ENCODE measurements around the gene ITGA2B.
"Not testable (repeated sequence)": the region's sequence is repeated elsewhere in the genome, so short reads cannot be mapped to it uniquely, and the experiment has no call there.

Gene ITGA2B

DNA sequence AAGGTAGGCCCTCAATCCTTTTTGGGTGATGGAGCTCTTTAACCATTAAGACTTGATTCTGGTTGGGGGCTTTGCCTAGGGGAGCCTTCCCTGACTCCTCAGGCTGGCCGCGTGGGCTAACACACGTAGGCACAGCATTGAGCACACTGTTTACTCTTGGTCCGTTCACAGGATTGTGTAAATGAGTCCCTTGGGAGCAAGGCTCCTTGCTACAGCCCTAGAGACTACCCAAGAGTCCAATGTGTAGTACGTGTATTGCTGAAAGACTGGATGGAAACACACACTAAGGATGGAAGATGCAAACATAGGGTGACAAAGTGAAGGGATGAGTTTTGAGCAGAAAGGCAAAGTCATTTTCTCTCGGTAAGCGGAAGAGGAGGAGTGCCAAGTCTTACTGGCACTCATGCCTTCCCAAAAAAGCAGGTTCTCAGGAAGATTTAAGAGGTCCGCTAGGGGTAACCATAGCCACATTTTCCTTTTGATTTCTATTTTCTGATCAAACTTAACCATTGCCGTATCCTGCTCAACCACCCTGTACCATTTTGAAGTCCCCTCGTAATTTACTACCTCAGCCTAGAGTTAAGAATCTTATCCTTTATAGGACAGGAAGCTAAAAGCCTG is 911 bp upstream of the ITGA2B start:
- no peak for DNase-seq (ENCODE audit: low spot score)

DNA sequence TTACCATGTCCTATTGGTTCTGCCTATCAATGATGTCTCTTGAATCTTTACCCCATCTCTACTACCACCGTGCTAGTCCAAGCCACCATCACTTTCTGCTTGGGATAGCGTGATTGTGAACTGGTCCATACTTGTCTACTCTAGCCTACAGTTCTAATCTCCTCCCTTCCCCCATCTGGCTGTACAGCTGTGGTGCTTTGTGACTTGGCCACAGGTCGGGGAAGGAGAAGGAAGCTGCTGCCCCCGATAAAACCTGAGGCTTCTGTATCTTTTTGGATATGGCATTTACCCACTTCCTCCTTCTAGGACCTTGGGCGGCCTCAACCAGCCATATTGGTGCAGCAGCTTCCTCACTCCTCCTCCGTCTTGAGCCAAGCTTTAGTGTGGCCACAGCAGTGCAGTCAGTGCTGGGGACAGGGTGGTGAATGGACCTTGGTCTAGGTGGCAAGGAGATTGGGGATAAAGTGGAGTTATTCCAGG is 314 bp upstream of the ITGA2B start:
- no peak for DNase-seq (ENCODE audit: low spot score)

DNA sequence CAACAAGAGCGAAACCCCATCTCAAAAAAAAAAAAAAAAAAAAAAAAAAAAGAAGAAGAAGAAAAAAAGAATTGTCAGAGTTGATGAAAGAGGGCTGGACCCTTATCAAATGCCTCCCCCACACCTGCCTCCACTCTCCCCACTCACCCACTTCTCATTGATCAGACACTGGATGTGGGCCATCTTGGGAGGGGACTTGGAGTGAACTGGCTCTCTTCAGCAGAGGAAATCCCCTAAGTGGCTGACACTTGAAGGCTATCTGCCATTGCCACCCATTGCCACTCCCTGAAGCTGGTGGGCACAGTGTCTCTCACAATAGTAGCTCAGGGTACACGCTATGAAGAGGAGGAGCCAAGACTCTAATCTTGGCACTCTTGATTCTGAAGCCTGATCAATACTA is 1.6 kb downstream of the ITGA2B start:
- no peak for DNase-seq (ENCODE audit: low spot score)

DNA sequence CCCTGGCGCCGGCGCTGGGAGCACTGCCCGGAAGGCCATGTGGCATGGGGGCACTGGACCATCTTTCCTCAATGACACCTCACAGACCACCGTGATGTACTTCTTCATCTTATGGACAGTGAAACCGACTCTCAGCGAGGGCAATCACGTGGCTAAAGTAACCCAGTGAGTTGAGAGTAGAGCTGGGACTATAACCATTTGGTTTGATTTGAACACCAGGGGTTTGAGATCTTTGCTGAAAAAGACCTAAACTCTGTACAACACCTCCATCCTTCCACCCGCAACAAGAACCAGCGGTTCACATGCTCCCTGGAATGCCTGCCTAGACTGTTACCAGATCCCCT is 3.3 kb downstream of the ITGA2B start:
- no peak for DNase-seq (ENCODE audit: low spot score)

DNA sequence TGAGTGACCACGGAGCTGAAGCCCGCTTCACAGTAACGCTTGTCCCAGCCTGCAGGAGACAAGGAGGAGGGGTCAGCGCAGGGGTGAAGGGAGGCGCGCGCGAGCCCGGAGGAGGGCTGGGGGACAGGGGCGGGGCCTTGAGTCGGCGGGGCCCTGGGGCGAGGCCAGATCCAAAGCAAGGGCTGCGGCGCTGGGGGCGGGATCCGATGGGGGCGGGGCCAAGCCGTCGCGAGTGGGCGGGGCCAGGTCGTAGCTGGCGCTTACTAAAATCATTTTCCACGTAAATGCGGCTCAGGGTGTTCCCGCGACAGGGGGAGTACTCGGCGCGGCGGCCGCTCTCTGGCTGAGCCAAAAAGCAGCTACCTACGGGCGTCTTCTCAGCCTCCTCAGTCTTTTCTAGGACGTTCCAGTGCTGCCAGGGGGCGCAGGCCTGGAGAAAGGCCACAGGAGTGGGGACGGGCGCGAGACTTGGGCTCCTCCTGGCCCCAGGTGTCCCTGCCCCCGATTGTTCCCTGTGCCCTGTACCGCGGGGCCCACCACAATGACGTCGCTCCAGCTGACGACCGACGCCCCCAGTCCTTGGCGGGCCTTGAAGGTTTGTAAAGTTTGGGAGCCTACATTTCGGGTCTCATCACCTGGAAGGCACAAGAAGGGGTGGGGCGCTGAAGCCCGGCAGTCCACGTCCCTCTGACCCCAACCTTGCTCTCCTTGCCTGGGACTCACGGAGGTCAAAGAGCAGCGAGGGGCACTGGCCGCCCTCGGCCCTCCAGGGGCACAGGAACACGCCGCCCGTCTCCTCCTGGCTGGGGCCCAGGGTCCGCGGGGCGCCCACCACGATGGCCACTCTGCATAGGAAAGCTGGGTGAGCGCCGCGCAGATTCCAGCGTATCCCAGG is 3.9 kb downstream of the ITGA2B start:
- peak; percentile 71 for DNase-seq (ENCODE audit: low spot score)

DNA sequence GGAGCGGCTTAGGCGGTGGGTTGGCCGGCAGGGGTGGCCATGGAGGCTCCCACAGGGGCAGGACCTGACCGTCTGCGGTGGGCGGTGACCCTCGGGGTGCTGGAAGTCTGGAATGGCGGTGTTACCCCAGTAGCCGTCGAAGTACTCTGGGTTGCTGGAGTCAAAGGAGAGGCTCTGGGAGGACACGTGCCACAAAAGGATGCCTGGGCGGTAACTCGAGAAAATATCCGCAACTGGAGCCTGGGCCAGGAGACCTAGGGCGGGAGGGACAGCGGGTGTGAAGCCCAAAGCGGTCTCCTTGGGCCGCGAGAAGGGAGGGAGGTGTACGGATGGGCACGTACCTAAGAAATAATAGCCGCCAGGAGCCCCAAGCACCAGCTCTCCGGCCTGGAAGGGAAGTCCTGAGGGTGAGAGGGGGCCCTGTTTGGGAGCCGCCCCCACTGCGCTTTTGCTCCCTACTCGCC is 4.6 kb downstream of the ITGA2B start:
- no peak for DNase-seq (ENCODE audit: low spot score)

DNA sequence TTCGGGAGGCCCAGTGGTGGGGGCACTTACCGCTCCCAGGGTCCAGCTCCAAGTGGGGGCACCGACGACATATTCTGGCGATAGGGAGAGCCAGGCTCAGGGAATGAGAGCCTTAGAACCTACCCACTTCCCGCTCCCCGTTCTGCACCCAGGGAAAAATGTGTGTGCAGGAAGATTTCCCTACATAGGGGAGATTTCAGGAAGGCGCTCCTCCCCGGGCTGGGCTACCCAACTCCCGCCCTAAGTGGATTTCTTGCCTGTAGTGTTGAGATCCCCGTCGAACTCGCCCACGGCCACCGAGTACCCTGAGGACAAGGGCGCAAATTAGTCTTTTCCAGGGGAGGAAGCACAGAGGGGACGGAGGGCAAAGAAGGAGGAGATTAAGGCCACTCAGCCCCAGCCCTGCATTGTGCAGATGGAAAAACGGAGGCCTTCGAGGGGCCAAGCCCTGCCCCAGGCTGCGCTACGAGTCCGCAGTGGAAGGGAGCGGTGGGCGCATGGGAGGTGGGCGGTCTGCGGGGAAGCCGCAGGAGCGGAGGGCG is 5.1 kb downstream of the ITGA2B start:
- no peak for DNase-seq (ENCODE audit: low spot score)

DNA sequence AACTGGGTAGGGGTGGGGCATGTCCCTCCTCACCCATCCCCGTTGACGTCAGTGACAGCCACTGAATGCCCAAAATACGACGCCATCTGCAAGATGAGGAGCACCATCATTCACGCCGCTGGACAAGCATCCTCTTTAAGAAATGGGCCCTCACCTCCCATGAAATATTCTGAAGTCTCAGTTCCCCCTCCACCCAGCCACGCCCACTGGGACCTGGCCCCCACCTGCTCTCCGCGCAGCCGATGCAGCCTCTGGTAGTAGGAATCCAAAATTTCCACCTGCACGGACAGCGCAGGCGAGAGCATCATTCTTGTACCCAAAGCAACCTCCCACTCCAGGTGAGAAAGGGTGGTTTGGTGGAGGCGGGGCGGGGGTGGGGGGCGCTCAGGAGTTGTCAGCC is 5.6 kb downstream of the ITGA2B start:
- no peak for DNase-seq (ENCODE audit: low spot score)

DNA sequence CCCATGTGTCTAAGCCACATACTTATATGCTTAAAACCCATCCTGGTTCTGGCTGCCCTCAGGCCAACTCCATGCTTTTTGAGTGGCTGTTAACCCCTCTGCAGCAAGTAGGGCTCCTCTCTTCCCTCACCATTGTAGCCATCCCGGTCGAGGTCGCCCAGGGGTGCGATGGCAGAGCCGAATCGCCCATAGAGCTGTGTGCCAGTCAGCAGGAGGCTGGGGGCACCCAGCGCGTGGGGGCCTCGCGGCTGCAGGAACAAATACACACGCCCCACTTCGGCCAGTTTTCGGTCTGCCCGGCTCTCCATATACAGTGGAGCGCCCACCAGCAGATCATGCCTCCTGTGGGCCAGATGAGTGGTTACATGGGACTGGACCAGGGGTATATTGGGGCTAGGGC is 6.1 kb downstream of the ITGA2B start:
- no peak for DNase-seq (ENCODE audit: low spot score)

DNA sequence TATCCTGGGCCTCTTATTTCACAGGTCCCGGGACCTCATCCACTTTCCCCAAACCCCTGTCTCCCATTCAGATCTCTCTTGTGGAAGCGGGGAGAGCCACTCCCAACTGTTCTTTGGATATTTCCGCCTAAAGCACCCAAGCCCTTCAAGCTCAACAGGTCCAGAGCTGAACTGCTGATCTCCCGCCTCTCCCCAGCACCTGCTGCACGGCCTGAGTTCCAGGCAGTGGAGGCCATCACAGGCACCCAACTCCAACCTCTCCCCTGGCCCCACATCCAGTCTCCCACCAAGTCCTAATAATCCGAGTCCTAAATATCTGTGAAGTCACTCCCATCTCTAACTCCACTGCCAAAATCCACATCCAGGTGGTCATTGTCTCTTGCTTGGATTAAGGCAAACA is 6.5 kb downstream of the ITGA2B start:
- DNase-seq (ENCODE audit: low spot score): no peak

DNA sequence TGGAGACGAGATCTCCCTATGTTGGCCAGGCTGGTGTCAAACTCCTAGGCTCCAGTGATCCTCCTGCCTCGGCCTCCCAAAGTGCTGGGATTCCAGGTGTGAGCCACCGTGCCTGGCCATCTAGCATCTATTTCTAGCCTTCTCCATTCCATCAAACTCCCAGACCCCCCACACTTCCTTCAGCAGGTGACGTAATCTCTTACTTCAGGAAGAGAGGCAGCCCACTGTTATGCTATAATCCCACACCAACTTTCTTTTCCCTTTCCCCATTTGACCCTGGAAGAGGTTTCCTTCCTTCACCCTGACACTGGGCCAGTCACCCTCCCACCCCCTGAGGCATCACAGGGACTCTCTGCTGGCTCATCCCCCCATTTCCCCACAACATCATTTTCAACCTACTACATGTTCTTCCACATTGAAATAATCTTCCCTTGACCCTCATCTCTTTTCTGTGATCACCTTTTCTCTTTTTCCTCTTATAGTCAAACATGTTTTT is 7.6 kb downstream of the ITGA2B start:
- DNase-seq (ENCODE audit: low spot score): no peak

DNA sequence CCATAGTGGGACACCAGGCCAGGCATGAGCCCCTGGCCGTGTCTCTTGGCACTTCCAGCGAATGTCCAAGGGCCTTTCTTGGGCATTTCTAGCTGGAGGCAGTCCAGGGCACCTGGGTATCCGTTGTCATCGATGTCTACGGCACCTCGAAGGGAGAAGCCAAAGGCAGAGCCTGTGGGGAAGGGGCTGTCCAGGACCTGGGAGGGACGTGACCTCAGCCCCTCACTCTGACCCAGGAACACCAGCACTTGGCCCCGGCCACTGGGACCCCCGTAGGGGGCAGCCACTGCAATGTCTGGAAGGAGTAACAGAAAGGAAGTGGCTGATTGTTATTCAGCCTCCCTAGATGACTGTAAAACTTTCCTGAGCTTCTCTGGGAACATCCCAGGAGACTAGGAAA is 8.7 kb downstream of the ITGA2B start:
- DNase-seq (ENCODE audit: low spot score): no peak

DNA sequence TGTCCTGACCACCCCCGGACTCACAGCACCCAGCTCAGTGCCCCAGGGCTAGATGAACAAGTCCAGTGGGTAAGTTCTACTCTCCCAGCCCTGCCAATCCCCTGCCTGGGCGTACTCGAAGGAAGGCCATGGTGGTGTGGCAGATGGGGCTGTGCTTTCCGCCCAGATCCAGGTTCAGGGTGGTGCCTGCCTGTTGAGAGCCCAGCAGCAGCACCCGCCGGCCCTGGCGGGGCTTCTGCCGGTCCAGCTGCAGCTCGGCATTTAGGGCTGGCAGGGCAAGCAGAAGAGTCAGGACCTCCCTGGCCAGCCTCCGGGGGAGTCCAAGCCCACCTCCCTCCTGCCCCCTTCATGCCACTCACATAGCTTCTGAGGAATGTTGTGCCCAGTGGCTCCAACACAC is 9.6 kb downstream of the ITGA2B start:
- no peak for DNase-seq (ENCODE audit: low spot score)

DNA sequence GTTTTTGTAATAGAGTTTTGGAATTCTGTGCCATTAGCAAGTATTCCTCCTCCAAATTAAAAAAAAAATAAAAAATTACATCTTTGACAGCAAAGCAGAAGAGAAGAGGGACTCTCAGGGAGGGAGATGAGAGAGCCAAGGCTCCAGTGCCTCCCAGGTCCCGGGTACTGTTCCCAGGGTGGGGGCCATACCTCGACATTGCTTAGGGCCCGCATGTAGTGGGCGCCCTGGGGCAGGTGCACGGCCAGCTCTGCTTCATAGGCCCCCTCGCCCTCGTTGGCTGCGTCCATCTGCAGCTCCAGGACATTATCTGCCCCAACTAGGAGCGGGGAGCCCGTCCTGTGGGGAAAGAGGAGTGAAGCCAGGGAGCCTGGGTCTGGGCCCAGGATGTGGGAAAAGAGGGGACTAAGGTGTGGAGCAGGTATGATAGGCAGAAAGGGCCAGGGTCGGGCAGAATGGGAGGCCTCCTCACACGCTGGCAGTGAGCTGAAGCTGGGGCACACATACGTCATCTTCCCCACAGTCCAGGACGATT is 11.2 kb downstream of the ITGA2B start:
- DNase-seq (ENCODE audit: low spot score): no peak

DNA sequence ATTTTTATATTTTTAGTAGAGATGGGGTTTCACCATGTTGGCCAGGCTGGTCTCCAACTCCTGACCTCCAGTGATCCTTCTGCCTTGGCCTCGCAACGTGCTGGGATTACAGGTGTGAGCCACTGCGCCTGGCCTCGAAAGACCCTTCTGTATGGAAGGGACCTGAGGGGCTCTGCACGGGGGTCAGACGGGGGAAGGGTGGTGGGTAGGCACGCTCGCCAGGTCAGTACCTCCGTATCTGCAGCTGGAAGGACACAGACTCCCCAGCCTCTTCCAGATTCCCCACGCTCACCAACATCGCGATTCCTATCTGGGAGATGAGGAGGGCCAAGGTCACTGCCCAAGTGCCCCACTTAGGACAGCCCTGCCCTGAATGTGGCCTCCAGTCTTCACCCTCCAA is 12.7 kb downstream of the ITGA2B start:
- DNase-seq (ENCODE audit: low spot score): no peak

DNA sequence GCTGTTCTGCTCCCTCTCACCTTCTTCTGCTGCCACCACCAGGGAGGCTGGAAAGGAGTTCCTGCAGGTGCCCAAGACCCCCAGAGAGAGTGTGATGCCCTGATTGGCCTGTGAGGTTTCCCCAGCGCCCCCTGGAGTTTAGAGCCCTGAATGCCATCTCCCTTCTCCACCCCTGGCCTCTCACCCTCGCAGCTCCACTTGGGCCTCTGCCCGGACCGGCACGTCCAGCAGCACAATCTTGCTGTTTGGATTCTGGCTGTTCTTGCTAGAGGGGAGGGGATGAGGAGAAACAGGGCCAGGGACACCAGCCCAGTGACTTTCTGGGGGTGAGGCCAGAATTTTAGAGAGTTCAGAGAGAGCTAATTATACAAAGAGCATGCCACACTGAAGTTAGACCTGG is 13.3 kb downstream of the ITGA2B start:
- peak; percentile 51 for DNase-seq (ENCODE audit: low spot score)

DNA sequence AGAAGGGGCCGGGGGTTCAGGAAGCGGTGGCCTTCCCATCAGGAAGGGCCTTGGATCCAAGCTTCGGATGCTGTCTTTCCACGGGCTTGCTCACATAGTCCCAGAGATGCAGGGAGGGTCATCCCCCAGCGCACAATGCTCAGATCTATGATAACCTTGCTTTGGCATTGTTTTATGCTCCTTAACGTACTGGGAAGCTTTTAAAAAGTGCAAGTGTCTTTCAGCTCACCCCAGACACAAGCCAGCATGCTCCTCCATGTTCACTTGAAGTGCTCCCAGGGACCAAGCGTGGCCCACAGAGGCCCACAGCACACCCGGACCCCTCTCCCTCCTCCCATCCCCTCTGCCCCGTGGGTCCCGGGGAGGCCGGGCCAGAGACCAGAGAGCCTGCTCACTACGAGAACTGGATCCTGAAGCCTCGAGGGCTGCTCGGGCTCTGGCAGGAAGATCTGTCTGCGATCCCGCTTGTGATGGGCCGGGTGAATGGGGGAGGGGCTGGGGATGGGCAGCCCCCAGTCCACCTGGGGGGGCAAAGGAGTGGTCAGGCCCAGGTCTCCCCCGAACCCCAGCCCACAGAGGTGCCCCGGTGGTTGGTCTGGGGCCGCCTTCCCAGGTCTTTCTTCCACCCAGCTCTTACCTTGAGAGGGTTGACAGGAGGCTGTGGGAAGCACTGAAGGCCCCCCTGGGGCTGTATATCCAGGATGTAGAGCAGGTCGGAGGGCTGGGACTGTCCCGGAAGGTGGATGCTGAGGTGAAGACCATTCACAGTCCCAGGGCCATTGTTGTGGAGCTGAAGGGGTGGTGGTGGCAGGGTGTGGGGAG is 14.0 kb downstream of the ITGA2B start:
- DNase-seq (ENCODE audit: low spot score): no peak

DNA sequence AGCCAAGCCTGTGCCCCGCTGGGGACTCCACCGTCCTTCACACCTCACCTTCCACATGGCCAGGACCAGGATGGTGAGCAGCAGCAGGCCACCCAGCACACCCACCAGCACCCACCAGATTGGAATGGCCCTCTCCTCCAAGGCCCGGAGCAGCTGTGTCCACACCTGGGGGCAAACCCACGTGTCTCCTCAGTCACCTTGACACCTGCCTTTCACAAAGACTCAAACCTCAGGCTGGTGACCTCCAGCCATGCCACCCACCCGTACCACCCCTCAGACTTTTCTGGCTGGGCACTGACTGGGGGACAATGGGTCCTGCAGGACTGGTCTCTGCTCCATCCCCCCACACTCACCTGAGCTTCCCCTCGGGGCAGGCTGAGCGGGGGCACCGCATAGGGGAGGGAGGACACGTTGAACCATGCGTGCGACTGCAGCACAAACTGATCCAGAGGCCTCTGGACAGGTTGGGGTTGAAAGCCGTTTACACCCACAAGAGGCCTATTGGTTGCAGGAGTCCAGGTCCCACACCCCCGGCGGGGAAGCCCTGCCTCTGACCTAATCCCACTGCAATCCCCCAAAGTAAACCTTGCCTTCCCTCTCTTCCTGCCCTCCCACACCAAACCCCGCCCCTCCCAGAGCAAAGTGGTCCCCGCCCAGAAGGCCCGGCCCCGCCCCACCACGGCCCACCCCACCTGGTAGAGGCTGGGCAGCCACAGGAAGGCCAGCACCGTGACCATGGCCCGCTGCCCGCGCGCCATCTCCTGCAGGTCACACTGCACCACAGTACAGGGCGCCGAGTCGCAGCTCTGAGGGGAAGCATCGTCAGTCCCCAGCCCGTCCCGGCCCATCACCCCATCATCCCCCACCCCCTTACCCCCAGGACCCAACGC is 14.9 kb downstream of the ITGA2B start:
- no peak for DNase-seq (ENCODE audit: low spot score)

DNA sequence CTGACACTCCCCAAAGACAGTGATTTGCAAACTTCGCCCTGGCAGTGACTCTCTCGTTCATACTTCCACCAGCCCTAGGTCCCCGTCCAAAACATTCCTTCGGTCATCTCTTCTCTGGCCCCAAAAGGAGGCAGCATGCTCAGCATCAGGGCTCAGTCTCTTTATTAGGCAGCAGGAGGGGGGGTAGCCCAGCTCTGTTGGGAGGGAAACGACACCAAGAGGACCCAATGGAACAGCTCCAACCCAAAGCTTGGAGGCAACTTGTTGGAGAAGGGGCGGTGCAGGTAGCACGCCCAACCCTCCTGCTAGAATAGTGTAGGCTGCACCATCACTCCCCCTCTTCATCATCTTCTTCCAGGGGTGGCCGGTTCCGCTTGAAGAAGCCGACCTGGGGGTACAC is 17.4 kb downstream of the ITGA2B start:
- no peak for DNase-seq (ENCODE audit: low spot score)

DNA sequence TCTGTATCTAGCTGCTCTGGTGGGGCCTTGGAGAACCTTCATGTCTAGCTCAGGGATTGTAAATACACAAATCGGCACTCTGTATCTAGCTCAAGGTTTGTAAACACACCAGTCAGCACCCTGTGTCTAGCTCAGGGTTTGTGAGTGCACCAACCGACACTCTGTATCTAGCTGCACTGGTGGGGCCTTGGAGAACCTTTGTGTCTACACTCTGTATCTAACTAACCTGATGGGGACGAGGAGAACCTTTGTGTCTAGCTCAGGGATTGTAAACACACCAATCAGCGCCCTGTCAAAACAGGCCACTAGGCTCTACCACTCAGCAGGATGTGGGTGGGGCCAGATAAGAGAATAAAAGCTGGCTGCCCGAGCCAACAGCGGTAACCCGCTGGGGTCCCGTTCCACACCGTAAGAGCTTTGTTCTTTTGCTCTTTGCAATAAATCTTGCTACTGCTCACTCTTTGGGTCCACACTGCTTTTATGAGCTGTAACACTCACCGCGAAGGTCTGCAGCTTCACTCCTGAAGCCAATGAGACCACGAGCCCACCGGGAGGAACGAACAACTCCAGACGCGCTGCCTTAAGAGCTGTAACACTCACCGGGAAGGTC is 19.9 kb downstream of the ITGA2B start:
- not testable (repeated sequence) for DNase-seq (ENCODE audit: low spot score)

All from Ammon's horn (tissue), 1 donor.